Fibroblast of pulmonary artery (primary cell): ENCODE results near the gene GATA2.

Experiments used
- DNase-seq: peaks from one replicate; pipeline ENCODE4 v3.0.0-alpha.2; 2010; ENCODE audit warnings: low read depth
- H3K4me3 ChIP-seq: replicated peaks from 2 replicates; pipeline ENCODE4 v1.5.1; 2011; ENCODE audit warnings: low read depth, mild to moderate bottlenecking, control low read depth, low read length, moderate library complexity
- TF ChIP-seq, protein P1 (sequence below): IDR thresholded peaks from 2 replicates; pipeline ENCODE4 v1.5.1; 2011; ENCODE audit warnings: mild to moderate bottlenecking, control low read depth, low read length, inconsistent platforms; ENCODE audit errors: missing control alignments

Gene GATA2

DNA sequence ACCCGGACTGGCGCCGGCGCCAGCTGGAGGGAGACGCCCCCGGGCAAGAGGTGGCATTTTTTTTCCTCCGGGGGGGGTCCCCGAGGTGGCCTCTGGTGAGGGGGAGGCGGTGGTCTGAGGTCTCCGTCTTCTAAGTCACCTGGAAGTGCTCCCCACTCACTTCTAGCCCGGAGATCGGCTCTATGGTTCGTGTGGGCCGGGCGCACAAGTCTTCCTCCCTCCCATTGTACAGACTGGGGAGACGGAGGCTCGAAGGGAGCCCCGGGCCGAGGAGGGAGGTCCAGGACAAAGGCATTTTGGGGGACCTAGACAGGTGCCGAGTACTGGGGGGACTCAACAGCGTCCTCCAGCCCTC lies 4.4 kb downstream of the GATA2 start:
- peak overlapping the region; percentile 84 for H3K4me3 ChIP-seq
- no peak for DNase-seq
- TF ChIP-seq, protein P1, sequence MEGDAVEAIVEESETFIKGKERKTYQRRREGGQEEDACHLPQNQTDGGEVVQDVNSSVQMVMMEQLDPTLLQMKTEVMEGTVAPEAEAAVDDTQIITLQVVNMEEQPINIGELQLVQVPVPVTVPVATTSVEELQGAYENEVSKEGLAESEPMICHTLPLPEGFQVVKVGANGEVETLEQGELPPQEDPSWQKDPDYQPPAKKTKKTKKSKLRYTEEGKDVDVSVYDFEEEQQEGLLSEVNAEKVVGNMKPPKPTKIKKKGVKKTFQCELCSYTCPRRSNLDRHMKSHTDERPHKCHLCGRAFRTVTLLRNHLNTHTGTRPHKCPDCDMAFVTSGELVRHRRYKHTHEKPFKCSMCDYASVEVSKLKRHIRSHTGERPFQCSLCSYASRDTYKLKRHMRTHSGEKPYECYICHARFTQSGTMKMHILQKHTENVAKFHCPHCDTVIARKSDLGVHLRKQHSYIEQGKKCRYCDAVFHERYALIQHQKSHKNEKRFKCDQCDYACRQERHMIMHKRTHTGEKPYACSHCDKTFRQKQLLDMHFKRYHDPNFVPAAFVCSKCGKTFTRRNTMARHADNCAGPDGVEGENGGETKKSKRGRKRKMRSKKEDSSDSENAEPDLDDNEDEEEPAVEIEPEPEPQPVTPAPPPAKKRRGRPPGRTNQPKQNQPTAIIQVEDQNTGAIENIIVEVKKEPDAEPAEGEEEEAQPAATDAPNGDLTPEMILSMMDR, result no peak

DNA sequence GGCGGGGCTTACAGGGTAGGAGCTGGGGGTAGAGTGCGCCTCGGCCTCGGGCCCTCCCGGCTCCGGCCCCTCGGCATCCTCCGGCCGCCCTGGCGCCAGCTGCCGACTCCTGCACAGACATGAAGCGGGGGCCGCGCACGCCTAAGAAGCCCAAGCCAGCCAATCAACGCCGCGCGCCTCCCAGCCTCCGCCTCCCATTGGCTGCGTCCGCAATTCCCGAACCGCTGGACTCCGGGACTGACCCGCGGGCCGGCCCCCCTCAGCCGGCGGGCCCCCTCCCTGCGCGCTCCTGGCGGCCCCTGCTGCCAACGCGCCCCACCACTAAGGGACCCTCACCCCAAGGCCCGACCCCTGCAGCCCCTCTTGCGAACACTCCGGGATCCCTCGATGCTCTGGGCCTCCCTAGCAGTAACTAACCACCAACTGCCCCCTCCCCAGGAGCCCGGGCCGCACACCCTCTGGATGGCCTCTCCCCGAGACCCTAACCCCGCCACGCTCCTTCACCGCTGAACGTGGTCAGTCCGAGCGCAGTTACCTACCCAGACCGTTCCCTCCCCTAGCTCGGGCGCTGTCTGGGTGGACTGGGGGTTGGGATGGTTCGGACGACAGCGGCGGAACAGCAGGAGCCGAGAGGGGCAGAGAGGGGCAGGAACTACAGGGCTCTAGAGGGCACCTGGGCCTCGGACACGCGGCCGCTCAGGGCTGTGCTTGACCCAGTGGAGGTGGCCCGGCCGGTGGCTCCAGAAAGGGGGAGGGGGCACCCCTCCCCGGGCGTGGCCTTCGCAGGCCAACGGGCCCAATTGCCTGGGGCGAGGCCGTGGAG lies 5.0 kb downstream of the GATA2 start:
- TF ChIP-seq, protein P1, result no peak
- H3K4me3 ChIP-seq, result peak overlapping the region; percentile 84
- DNase-seq, result peak; percentile 93

DNA sequence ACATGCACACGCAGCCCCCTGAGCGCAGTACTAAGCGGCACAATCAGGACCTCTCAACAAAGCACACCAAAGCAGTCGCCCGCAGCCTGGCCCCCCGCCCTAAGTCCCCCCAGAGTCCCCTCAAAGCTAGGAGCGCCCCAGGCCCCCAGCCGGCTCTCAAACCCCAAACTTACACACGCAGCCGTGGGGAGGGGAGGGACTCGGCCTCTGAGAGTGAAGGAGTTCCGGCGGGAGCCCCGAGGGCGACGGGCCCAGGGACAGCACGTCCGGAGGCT lies 5.5 kb downstream of the GATA2 start:
- peak overlapping the region; percentile 84 for H3K4me3 ChIP-seq
- DNase-seq, result no peak
- TF ChIP-seq, protein P1, result no peak

DNA sequence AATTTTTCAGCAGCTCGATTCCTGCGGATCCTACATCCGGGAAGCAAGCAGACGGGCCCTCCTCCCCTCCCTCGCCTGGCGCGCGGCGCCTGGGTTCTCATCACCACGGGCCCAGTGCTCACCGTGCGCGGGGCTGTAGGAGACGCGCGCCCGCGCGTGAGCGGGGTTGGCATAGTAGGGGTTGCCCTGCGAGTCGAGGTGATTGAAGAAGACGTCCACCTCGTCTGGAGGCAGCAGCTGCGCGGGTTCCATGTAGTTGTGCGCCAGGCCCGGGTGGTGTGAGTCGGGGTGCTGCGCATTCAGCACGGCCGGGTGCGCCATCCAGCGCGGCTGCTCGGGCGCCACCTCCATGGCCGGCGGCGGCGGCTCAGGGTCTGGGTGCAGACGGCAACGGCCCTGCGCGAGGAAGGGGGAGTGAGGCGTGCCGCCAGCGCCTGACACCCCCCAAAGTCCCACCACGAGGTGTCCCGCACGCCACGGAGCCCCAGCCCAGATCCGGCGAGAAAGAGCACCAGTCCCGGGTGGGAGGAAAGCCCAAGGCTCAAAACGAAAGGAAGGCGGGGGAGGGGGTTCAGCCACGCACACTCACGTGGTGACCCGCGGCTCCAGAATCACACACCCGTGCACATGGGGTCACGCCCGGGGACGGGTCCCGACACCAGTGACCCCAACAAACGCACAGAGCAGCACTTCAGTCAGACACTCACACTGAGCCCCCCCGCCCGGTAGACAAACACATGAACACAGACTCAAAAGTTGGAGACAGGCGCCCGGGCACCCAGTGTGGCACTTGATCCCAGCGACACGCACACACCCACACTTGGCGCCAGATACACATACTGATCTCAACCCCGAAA lies 6.1 kb downstream of the GATA2 start:
- DNase-seq, result peak; percentile 49
- peak overlapping the region; percentile 84 for H3K4me3 ChIP-seq
- TF ChIP-seq, protein P1, result no peak

DNA sequence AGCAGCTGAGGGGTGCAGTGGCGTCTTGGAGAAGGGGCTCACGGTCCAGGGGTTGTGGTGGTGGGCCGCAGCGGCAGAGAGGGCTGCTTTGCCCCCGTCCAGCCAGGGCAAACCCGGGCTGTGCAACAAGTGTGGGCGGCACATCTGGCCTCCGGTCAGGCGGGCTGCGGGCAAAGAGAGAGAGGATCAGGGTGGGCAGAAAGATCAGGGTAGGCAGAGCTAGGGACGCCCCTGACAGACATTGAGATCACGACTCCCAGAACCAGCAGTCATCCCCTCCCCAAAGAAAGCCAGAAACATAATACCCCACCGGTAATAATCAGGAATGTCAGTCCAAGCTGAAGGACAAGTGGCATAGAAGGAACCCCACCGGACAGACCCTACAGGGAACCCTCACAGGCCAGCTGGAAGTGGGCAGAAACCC lies 6.8 kb downstream of the GATA2 start:
- TF ChIP-seq, protein P1, result no peak
- peak overlapping the region; percentile 84 for H3K4me3 ChIP-seq
- DNase-seq, result no peak

DNA sequence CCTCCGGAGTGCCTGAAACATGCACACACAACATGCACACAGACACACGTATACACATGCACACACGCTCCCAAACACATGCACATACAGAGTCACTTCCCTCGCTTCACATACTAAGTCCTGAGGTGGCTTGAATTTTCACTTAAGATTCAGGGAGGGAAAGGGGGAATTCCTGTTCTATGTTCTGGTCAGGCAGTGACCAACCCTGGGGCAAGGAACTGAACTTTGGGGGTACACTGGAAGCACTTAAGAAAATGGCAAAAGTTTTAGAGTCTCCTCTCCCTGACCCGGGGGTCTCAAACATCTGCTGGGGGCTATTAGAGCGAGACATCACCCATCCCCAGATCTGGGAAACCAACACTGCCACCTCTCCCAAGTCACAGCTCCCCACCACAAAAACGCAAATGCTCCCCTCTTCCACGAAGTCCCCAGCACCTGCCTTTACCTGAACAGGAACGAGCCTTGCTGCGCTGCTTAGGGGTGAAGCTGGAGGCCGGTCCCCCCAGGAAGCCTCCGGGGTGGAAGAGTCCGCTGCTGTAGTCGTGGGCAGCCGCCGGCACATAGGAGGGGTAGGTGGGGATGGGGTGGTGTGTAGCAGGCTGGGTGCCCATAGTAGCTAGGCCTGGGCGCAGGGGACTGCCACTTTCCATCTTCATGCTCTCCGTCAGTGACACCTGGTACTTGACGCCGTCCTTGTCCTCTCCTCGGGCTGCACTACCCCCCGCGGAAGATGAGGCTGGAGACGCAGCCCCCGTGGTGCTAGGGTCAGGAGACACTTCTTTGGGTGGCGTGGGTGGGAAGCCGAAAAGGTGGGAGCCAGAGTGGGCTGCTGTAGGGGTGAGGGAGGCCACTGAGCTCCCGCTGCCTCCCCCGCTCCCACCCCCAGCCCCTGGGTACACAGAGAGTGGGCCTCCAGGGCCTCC lies 7.5 kb downstream of the GATA2 start:
- no peak for DNase-seq
- H3K4me3 ChIP-seq, result peak overlapping the region; percentile 84
- TF ChIP-seq, protein P1, result no peak
